Suprapubic skin (tissue), 4 donors: ENCODE measurements around the gene MYO18A.

Experiments used
- CTCF ChIP-seq, 2 donors: fragments of 200-600 bp in 1 of 2; fragments of 450-650 bp in 1 of 2; sonication (generic) in 1 of 2; IDR thresholded peaks; one replicate each; pipeline ENCODE4 v1.5.1; 2016 to 2019; ENCODE audit warnings: antibody characterized with exemption in 2 of 2, mild to moderate bottlenecking in 1 of 2, moderate library complexity in 1 of 2
- EP300 ChIP-seq: sonication (generic); formaldehyde crosslinking; IDR thresholded peaks from one replicate; pipeline ENCODE4 v1.6.1; 2017; ENCODE audit warnings: antibody characterized with exemption
- POLR2A ChIP-seq, 2 donors: fragments of 450-650 bp; IDR thresholded peaks; one replicate each; pipeline ENCODE4 v1.6.1; 2017; ENCODE audit warnings: antibody characterized with exemption in 2 of 2, mild to moderate bottlenecking in 2 of 2, moderate library complexity in 2 of 2
- POLR2AphosphoS5 ChIP-seq, 3 donors: sonication (generic); formaldehyde crosslinking; IDR thresholded peaks; one replicate each; pipeline ENCODE4 v1.6.1; 2017; ENCODE audit warnings: antibody characterized with exemption in 3 of 3

- TF ChIP-seq CTCF (IDR thresholded peaks at IDR 0.05) (no peak), EP300 (no peak), POLR2AphosphoS5 (IDR thresholded peaks at IDR 0.05) (no peak), POLR2A (IDR thresholded peaks at IDR 0.05) (no peak)
Observed at GRCh38 chr17:29160253-29160652, 19.9 kb downstream of the MYO18A start.
